Glomerular endothelial cell (primary cell): ENCODE data around the gene ELFN1. TPM values are rescaled to one million over a fixed set of nuclear protein-coding genes. Genes with fewer than 3 reads are reported as not detected.

Experiments
- DNase-seq: peaks from one replicate; pipeline ENCODE4 v3.0.0-alpha.2; 2011; ENCODE audit warnings: low read depth, low spot score; ENCODE audit errors: extremely low read depth
- total RNA-seq: library from RNA; depleted of rRNA; stranded (reverse); fragments of >200 nt; gene quantifications from 2 replicates; pipeline ENCODE4 v1.2.3, GENCODE V29; 2015

The ELFN1 gene
- 0.05 and 1.5 TPM in 2 replicates for total RNA-seq

DNA sequence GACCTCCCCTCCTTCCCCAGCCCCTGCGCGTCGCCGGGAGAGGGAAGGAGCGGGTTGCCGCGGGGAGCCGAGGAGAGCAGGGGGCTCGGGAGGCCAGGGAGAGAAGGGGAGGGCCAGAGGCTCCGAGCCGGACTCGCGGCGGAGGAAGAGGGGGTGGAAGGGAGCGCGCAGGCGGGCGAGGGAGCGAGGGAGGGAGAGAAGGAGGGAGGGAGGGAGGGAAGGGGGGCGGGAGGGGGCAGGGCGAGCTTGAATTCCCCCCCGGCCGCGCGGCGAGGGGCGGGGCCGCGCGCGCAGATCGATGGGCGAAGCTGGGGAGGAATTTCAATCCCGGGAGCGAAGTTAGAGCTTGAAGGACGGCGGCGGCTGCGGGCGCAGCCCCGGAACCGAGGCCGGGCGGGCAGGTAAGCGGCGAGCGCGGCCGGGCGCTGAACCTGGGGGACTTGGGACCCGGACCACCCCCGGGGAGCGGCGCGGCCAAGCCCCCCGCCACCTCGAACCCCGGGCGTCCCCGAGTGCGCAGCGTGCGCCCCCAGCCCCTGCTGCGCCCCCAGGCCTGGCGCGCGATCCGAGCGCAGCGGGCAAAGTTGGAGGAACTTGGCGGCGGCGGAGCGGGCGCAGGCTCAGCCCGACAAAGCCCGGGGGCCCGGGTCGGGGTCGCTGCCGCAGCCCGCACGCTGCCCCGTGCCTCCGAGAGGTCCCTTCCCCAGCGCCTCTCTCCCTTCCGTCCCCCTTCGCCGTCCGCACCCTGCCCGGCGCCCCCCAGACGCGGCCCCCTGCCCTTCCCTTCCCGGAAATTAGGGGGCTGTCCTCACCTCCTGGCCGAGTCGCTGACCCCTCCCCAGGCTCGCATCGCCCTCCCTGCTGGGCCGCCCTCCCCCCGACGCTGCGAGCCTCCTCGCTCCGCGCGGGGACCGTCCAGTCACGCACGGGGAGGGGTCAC is at the start of gene ELFN1:
Gene ELFN1, plus strand, starts transcription at position 324 of the 940 bp plus-strand sequence. CDS start 74,320 bp downstream, outside the sequence.
- DNase-seq, result no peak

DNA sequence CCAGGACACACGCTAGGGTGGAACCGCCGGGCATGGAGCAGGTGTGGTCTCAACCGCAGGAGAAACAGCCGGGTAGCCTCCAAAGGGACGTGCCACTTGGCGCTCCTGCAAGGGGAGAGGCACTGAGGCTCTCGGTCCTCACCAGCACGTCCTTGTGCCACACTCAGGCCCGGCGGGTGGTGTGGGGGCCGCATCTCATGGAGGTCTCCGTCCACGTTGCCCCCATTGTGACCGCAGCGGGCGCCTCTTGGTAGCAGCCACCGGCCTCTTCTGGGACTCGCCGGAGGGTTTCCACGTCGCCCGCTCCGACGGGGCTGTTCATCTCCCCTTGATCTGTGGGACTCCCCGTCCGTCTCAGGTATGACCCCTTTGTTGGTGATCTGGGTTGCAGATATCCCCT is 49.2 kb upstream of the ELFN1 start:
- DNase-seq, result no peak

DNA sequence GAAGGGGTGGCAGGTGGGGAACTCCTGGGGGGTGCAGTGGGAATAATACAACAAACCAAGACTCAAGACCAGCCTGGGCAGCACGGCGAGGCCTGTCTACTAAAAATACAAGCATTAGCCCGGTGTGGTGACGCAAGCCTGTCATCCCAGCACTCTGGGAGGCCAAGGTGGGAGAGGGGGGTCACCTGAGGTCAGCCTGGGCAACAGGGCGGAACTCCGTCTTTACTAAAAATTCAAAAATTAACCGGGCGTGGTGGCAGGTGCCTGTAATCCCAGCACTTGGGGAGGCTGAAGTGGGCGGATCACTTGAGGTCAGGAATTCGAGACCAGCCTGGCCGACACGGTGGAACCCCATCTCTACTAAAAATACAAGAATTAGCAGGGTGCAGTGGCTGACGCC is 48.4 kb upstream of the ELFN1 start:
- DNase-seq, result no peak

DNA sequence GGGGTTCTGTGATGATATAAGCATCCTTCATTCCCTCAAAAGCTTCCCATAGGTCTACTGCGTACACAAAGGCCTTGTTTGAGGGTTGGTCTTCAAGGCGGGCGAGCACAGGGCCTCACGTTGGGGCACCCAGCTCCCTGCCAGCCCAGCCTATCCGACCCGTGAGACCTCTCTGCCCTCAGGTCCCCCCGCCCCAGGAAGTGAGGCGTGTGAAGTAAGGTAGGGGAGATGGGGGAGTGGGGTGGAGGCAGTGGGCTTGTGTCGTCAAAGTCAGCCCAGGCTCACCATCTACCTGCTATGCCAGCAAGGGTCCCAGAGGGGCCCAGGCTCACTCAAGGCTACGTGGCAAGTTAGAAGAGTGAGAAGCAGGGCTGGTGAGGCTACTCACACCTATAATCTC is 47.6 kb upstream of the ELFN1 start:
- no peak for DNase-seq

DNA sequence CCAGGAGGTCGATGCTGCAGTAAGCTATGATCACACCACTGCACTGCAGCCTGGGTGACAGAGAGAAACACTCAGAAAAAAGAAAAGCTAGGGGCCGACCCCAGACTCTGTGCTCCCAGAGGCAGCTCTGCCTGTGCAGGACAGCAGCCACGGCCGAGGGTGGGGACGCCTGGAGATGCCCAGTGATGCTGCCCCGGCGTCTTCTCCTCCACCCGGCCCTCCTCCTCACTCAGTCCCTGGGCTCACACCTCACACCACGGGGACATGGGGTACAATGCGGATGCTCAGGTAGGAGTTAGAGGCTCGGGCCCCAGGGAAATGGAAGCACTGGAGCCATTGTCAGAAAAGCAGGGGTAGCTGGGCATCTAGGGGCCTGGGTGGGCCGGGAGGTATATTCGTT is 46.3 kb upstream of the ELFN1 start:
- no peak for DNase-seq

DNA sequence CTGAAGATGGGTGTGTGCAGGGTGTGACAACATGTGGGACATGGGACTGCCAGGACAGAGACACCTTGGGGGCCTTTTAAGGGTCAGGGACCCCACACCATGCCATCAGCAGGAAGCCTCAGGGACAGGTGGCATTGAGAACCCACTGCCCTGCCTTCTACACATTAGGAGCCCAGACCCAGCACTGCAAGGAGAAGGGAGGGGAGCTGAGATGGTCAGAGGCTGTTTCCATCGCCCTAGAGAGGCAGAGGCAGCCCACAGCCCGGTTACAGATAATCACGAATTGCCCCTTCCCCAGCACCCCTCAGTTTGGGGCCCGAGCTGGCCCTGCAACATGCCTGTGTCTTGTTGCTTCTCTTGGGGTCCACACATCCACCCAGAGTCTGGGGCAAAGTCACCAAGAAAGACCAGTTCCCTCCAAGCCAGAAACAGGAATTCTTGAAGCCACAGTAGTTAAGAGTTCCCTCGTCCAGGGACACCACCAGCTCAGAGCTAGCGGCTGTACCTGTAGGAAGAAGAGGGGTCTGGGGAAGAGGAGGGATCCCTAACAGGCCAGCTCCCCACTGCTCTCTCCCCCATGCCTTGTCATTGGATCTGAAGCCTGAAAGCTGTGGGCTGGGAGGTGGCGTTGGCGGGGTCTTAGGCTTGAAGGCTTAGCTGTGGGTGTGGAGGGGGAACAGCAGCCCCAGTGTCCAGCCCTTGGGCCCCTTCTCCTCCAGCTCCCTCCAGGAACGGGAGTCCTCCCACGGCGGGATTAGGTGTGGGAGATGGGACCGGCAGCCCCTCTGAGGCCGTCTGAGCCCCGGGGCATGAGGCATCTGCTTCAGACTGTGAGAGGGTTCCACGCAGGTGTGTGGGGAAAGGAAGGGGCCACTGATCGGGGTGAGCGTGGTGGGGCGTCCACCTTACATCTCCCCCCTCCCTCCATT is 44.8 kb upstream of the ELFN1 start:
- DNase-seq, result no peak

DNA sequence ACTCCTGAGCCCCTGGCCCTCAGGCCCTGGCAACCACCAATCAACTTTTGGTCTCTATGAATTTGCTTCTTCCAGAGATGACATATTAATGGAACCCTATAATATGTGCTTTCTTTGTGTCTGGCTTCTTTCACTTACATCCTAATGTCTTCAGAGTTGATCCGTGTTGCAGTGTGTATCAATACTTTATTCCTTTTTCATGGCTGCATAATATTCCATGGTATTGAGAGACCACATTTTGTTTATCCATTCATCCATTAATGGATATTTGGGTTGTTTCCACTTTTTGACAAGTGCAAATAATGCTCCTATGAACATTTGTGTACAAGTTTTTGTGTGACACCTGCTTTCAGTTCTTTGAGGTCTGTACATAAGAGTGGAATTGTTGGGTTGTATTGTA is 43.3 kb upstream of the ELFN1 start:
- DNase-seq, result no peak

DNA sequence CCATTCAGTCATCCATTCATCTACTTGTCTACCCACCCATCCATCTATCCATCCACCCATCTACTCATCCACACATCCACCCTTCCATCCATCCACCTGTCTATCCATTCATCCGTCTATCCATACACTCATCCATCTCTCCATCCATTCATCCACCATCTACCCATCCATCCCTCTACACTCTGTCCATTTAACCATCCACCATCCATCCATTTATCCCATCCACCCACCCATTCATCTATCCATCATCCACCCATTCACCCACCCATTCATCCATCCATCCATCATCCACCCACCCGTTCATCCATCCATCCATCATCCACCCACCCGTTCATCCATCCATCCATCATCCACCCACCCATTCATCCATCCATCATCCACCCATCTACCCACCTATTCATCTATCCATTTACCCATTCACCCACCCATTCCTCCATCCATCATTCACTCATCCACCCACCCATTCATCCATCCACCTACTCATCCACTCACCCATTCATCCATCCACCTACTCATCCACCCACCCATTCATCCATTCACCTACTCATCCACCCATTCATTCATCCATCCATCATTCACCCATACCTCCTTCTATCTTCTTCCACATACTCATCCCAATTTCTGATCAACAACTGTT is 39.3 kb upstream of the ELFN1 start:
- DNase-seq, result no peak

DNA sequence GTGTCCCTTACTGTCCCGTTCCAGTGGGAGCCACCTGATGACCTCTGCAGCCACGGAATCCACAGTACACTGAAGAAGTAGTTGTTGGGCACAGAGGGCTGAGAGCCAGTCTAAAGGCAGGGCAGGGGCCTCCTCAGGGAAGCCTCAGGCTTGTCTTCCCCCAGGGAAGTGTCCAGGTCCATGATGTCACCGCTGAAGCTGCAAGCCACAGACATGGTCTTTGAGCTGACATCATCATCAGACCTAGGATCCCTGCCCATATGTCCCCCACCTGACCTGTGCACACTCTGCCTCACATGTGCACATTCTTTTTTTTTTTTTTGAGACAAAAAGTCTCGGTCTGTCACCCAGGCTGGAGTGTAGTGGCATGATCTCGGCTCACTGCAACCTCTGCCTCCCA is 38.4 kb upstream of the ELFN1 start:
- no peak for DNase-seq

DNA sequence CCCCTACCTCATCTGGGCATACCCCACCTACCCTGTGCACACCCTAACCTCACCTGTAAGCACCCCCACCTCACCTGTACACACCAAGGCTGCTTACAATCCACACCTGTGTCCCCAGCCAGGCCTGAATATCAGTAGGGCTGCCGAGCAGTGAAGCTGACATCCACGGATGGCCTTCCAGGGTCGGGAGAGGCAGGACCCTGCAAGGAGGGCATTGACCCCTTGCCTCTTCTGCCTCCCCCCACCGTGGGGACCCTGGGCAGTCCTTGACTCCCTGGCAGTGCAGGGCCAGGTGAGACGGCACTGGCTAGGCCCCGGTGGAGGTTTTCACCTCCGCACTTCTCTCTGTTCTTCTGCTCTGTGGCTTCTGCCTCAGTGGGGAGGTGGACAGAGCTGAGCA is 37.6 kb upstream of the ELFN1 start:
- no peak for DNase-seq

DNA sequence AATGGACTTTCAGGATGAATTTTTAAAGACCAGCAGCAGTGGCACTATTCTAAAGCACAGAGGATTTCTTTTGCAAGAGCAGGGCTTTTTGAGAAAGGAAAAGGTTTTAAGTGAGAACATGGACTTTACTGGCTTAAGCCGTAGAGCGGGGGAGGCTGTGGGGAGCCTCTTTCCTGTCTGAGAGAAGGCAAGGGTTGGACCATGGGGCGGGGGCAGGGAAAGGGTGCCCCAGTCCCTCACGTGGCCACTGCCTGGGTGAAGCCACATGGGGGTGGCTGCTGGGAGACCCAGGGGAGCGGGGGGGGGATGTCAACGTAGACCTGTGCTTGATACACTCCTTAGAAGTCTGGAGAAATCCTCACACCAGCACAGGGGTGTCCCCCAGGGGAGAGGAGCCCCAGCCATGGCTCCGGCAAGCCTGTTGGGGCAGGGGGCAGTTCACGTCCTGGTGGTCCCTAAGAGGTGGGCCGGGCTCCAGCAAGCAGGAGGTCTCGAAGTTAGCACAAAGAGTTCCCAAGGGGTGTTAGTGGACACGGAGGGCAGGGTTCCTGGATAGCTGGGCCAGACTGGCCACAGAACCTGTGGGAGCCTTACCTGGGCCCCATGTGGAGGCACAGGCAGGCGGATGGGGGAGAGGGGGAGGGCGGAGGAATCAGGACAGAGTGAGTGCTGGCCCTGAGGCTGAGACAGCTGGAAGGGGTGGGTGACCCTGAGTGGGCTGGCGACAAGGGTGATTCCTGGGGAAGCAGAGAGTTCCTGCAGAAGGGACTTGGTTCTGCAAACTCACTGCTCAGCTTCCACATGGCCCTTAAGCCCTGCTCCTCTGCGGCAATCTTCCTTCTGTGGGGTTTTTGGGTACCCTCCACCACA is 36.9 kb upstream of the ELFN1 start:
- DNase-seq, result no peak

DNA sequence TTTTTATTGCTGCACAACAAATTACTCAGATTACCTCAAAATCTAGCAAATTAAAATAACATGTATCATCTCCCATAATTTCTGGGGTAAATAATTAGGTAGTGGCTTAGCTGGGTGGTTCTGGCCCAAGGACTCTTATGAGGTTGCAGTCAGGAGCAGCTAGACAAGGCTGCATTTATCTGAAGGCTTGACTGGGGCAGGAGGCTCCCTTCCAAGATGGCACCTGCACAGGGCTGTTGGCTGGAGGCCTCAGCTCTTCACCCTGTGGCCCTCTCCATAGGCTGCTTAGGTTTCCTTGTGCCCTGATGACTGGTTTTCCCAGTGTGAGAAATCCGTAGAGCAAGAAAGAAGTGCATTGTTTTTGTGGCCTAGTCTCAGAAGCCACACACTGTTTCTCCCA is 34.7 kb upstream of the ELFN1 start:
- no peak for DNase-seq

DNA sequence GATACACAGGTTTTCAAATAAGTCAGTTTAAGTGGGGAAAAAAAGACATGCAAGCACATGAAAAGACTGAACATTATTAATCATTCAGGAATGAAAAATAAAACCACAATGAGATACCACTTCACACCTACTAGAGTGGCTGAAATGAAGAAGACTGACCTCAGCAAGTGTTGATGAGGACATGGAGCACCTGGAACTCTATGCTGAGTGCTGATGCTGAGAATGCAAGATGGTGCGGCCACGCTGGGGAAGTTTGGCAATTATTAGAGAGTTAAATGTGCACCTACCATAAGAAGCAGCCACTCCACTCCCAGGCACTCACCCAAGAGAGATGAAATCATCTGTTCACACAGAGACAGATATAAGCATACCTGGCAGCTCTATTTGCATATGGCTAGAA is 32.9 kb upstream of the ELFN1 start:
- no peak for DNase-seq

DNA sequence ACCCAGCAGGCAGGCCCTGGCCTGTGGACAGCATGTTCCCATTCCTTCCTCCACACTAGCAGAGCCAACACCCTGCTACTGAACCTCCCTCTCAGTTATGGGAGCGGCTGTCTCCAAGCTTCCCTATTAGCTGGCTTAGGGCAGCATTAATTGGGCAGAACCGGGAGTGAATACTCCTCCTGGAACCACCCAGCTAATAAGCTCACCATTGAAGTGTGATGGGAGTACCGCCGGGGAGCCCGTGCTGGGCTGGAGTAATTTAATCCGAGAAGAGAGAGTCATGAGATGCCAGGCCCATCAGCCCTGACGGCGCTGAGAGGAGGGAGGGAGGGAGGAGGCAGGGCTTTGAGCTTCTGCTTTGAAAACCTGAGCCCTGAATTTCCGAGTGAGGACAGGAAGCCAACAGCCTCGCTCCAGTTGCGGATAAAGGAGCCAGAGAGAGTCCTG is 31.8 kb upstream of the ELFN1 start:
- no peak for DNase-seq

DNA sequence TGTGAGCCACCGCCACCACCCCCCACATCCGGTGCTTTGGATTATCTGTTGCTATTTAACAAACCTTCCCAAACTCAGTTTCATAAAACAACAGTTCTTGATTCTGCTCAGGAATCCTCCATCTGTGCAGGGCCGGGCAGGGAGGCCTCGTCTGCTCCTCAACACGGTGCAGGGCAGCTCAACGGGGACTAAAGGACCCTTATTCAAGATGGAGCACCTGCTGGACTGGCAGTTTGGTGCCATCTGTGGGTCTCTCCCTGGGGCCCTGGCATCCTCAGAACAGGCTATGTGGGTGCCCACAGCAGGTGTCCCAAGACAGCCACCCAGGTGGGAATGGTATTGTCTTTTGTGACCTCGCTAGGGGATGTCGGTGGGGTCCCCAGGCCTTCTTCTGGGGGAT is 31.0 kb upstream of the ELFN1 start:
- DNase-seq, result no peak

DNA sequence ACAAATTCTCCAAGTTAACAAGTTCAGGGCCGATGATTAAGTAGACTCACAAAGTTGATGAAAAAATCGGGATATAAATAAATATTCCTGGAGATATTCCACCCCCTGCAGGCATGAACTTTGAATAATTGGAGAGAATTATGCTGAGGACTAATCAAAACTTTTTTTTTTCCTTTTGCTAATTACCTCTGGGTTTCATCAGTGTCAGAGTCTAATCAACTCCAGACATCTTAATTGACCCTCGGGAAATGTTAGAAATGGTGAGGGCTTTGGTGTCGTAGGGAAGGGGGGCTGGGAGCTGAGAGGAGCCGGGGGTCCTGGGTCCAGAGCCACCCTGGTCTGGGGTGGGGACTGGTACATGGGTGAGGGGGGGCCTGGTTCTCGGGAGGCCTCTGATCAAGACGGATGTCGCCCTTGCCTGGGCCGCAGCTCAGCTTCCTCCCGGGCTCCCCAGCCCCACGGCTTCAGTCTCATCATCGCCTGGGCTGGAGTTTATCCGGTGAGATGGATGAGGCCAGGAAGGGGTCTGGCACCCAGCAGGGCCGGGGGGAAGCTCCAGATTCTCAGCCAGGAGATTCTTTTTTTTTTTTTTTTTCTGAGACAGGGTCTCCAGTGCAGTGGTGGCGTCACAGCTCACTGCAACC is 30.4 kb upstream of the ELFN1 start:
- DNase-seq, result no peak

DNA sequence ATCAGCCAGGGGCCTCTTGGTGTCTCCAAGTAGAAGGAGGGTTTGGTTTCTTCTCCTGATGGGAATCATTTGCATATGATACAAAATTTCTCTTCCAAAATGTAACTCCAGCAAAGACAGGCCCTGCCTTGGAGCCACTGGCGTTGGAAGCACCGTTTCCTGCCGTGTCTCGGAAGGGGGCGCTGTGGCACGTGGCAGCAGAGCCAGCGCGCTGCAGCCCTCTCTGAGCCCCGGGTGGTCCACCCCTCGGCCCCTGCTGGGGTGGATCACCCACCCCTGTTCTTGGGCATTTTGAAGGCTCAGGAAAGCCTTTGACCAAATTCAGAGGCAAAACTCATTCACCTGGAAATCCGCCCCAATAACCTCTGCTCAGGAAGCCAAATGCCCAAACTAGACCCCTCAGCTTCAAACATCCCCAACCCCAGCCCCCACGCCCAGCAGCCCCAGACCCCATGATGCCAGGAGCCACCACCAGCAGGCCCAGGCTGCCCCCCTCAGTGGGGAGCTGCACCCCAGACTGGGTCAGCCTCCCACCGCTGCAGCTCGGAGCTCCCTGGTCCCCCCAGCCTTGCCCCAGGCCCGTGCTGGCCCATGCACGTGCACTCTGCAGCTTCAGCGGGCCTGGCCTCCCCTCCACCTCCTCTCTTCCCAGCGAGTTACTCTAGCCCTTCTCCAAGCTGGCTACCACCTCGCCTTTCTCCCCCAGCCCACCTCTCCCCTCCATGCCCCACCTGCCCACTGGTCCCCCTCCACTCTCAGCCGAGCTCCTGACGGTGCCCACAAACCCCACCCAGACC is 29.5 kb upstream of the ELFN1 start:
- DNase-seq, result no peak

DNA sequence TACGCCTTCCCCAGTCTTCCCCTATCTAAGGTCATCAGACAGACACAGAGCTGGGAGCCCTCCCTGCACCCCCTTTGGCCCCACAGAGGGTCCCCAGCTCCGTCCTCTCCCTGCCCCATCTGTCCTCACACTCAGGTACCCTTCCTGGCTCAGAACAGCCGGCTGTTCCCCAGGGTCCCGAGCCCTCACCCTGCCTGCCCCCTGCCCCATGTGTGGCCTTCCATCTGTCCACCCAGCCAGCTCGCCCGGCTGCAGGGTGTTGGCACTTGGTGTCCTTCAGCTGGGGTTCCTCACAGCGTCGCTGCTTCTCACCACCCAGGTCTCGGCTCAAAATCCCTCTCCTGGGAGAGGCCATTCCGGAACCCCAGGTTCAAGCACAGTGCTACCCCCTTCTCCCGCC is 28.9 kb upstream of the ELFN1 start:
- no peak for DNase-seq
